Urinary bladder (tissue), 4 donors: ENCODE results near the gene DIRAS1. TPM values are rescaled to one million over a fixed set of nuclear protein-coding genes. Genes with fewer than 3 reads are reported as not detected.
"Not testable (repeated sequence)": the region's sequence is repeated elsewhere in the genome, so short reads cannot be mapped to it uniquely, and the experiment has no call there.

Experiments
- DNase-seq: peaks from one replicate; pipeline ENCODE4 v3.0.0-alpha.2; 2015; ENCODE audit errors: extremely low spot score
- H3K27ac ChIP-seq: one replicate; pipeline ENCODE4 v1.5.1; 2013; ENCODE audit warnings: low read depth, mild to moderate bottlenecking, moderate library complexity
- H3K36me3 ChIP-seq: one replicate; pipeline ENCODE4 v1.6.1; 2013; ENCODE audit warnings: mild to moderate bottlenecking, moderate library complexity; ENCODE audit not compliant: insufficient read depth
- H3K4me1 ChIP-seq: one replicate; pipeline ENCODE4 v1.6.1; 2013; ENCODE audit warnings: mild to moderate bottlenecking, moderate library complexity; ENCODE audit not compliant: insufficient read depth
- H3K4me3 ChIP-seq: one replicate; pipeline ENCODE4 v1.5.1; 2013; ENCODE audit warnings: low read depth, low read length
- WGBS: extraction: QIAGEN DNeasy Blood & Tissue Kit; methylation state at CpG from one replicate; pipeline ENCODE4 v1.1.7; 2013; 5-methylcytosine and 5-hydroxymethylcytosine counted together
- polyA plus RNA-seq: library from polyadenylated mRNA; stranded (reverse); fragments of 200-250 nt; gene quantifications from one replicate; pipeline ENCODE4 v1.2.3, GENCODE V29; 2013
- total RNA-seq: library from RNA; depleted of rRNA; stranded (reverse); fragments of >200 nt; gene quantifications from one replicate; pipeline ENCODE4 v1.2.3, GENCODE V29; 2014
- donor health status: healthy with polysubstance abuse.
- donor health status: healthy.

Gene DIRAS1
- total and polyA plus RNA-seq, 2 donors: 3.2 to 13.3 TPM

GRCh38 chr19:2678044-2678671 lies 43.0 kb downstream of the DIRAS1 start:
- 82% methylated on average over 8 of the region's 8 CpGs for WGBS
- no peak overlapping the region for H3K4me3 ChIP-seq
- no peak for DNase-seq
- H3K4me1 ChIP-seq: no peaks in the 10 kb centered on the region
- H3K27ac ChIP-seq: no peak overlapping the region
- H3K36me3 ChIP-seq: no peaks in the 10 kb centered on the region

GRCh38 chr19:2676823-2677222 lies 44.3 kb downstream of the DIRAS1 start:
- Histone ChIP-seq H3K36me3 (no peaks in the 10 kb centered on the region), H3K27ac (no peak overlapping the region), H3K4me3 (no peak overlapping the region), H3K4me1 (no peaks in the 10 kb centered on the region)
- no peak for DNase-seq
- 59% methylated on average over 12 of the region's 12 CpGs for WGBS

DNA sequence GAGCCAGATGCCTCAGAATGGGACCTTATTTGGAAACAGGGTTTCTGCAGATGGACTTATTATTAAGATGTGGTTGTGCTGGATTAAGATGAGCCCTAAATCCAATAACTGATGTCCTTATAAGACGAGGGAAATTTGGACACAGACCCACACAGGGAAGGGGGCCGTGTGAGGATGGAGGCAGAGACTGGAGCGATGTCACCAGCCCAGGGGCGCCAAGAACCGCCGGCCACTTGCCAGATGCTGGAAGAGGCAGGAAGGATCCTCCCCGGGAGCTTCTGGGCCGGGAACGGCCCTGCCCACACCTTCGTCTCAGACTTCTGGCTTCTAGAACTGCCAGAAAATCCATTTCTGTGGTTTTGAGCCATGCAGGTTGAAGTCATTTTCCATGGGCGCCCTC lies 45.3 kb downstream of the DIRAS1 start:
- H3K27ac ChIP-seq: peak overlapping the region; percentile 4
- H3K4me3 ChIP-seq: no peak overlapping the region
- H3K4me1 ChIP-seq: no peaks in the 10 kb centered on the region
- 26% methylated on average over 11 of the region's 11 CpGs for WGBS
- DNase-seq: no peak
- H3K36me3 ChIP-seq: no peaks in the 10 kb centered on the region

- Histone ChIP-seq H3K36me3 (no peaks in the 10 kb centered on the region), H3K4me1 (no peaks in the 10 kb centered on the region), H3K27ac (no peak overlapping the region), H3K4me3 (no peak overlapping the region)
- WGBS: 74% methylated on average over 16 of the region's 16 CpGs
- no peak for DNase-seq
Measured at GRCh38 chr19:2670217-2670616, 51.0 kb downstream of the DIRAS1 start.

- H3K27ac ChIP-seq: no peak overlapping the region
- no peak overlapping the region for H3K4me3 ChIP-seq
- no peak for DNase-seq
- 86% methylated on average over 15 of the region's 15 CpGs for WGBS
- H3K36me3 ChIP-seq: no peaks in the 10 kb centered on the region
- no peaks in the 10 kb centered on the region for H3K4me1 ChIP-seq
Measured at GRCh38 chr19:2668175-2668763, 52.9 kb downstream of the DIRAS1 start.

DNA sequence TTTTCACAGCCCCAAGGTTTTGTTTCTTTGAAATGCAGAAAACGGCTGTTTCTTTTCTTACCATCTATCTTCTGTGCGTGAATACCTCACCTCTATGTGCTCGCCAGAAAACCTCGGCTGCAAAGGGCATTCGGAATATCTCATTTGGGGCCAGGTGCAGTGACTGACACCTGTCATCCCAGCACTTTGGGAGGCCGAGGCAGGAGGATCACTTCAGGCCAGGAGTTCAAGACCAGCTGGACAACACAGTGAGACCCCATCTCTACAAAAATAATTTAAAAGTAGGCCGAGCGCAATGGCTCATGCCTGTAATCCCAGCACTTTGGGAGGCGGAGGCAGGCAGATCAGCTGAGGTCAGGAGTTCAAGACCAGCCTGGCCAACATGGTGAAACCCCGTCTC lies 53.8 kb downstream of the DIRAS1 start:
- not testable (repeated sequence) for DNase-seq, H3K36me3 ChIP-seq, H3K4me3 ChIP-seq, H3K27ac ChIP-seq, H3K4me1 ChIP-seq
- WGBS: 90% methylated on average over 10 of the region's 10 CpGs

- DNase-seq: no peak
- WGBS: 73% methylated on average over 9 of the region's 9 CpGs
- no peak overlapping the region for H3K27ac ChIP-seq
Measured at GRCh38 chr19:2666344-2666994, 54.7 kb downstream of the DIRAS1 start.

GRCh38 chr19:2665103-2665502 lies 56.1 kb downstream of the DIRAS1 start:
- 90% methylated on average over 11 of the region's 11 CpGs for WGBS
- DNase-seq: no peak
- Histone ChIP-seq H3K27ac (no peak overlapping the region), H3K36me3 (no peaks in the 10 kb centered on the region), H3K4me3 (no peak overlapping the region), H3K4me1 (no peaks in the 10 kb centered on the region)

More at GRCh38 chr19:2666344-2666994, 54.7 kb downstream of the DIRAS1 start:
- Histone ChIP-seq H3K36me3 (no peaks in the 10 kb centered on the region), H3K4me3 (no peak overlapping the region), H3K4me1 (no peaks in the 10 kb centered on the region)

Other genes starting within 250 kb of the DIRAS1 start
- gene GADD45B, start 245.2 kb downstream of the DIRAS1 start, total RNA-seq: 23.2 TPM
- 163 TPM for gene GADD45B, start 245.2 kb downstream of the DIRAS1 start, polyA plus RNA-seq
- 2.8 TPM for gene GNG7, start 18.7 kb downstream of the DIRAS1 start, total RNA-seq
- gene GNG7, start 18.7 kb downstream of the DIRAS1 start, polyA plus RNA-seq: 13.9 TPM
- gene SLC39A3, start 18.6 kb upstream of the DIRAS1 start, total RNA-seq: 14.3 TPM
- 44.0 TPM for gene SLC39A3, start 18.6 kb upstream of the DIRAS1 start, polyA plus RNA-seq
- 17.6 TPM for gene SGTA, start 61.9 kb upstream of the DIRAS1 start, total RNA-seq
- 65.5 TPM for gene SGTA, start 61.9 kb upstream of the DIRAS1 start, polyA plus RNA-seq
- gene THOP1, start 64.1 kb upstream of the DIRAS1 start, total RNA-seq: 29.2 TPM
- 50.4 TPM for gene THOP1, start 64.1 kb upstream of the DIRAS1 start, polyA plus RNA-seq
- gene ZNF554, start 98.5 kb upstream of the DIRAS1 start, total RNA-seq: 6.0 TPM
- gene ZNF554, start 98.5 kb upstream of the DIRAS1 start, polyA plus RNA-seq: 2.5 TPM
- 14.8 TPM for gene ZNF555, start 120.1 kb upstream of the DIRAS1 start, total RNA-seq
- gene ZNF555, start 120.1 kb upstream of the DIRAS1 start, polyA plus RNA-seq: 4.4 TPM
- 1.3 TPM for gene ZNF556, start 146.0 kb upstream of the DIRAS1 start, total RNA-seq
- 0.08 TPM for gene ZNF556, start 146.0 kb upstream of the DIRAS1 start, polyA plus RNA-seq
- 5.1 TPM for gene ZNF57, start 179.6 kb upstream of the DIRAS1 start, total RNA-seq
- 4.4 TPM for gene ZNF57, start 179.6 kb upstream of the DIRAS1 start, polyA plus RNA-seq
- 6.8 TPM for gene ZNF77, start 223.6 kb upstream of the DIRAS1 start, total RNA-seq
- gene ZNF77, start 223.6 kb upstream of the DIRAS1 start, polyA plus RNA-seq: 4.3 TPM